ENCODE data around the gene SPECC1L.

- TF ChIP-seq POLR2A (IDR thresholded peaks at IDR 0.05) (no peak), CTCF (IDR thresholded peaks at IDR 0.05) (no peak), EP300 (IDR thresholded peaks at IDR 0.05) (no peak)
Observed at GRCh38 chr22:24416611-24417010, 146.0 kb downstream of the SPECC1L start.
